HG03378 (cell line): ENCODE measurements around the gene GABRA6.

Experiments
- ATAC-seq: cut with Tn5 transposase; IDR thresholded peaks from one replicate; pipeline ENCODE4 v1.9.1; 2021; ENCODE audit warnings: mild to moderate bottlenecking, moderate library complexity; ENCODE audit not compliant: unreplicated experiment

GABRA6 gene

GRCh38 chr5:161751265-161751664 lies 65.7 kb downstream of the GABRA6 start:
- ATAC-seq, result no peak
